ENCODE results near the gene LINGO1. TPM values are rescaled to one million over a fixed set of nuclear protein-coding genes. Genes with fewer than 3 reads are reported as not detected.

The LINGO1 gene
- total RNA-seq, 1 donor from 2014 or later: not detected

GRCh38 chr15:77634266-77634962, 1.7 kb upstream of the LINGO1 start:
- H3K4me3 ChIP-seq (ENCODE audit: low read depth, low read length): no peak overlapping the region
- no peak for FAIRE-seq
- DNase-seq (ENCODE audit: low read depth): peak; percentile 47
- peaks cover 28% of the 10 kb centered on the region for H3K27me3 ChIP-seq (ENCODE audit: control insufficient read depth, insufficient read depth, low read length)
- TF ChIP-seq CTCF (IDR thresholded peaks at IDR 0.05; ENCODE audit: insufficient read depth, low read length, severe bottlenecking): peak; percentile 79
- no peaks in the 10 kb centered on the region for H3K36me3 ChIP-seq (ENCODE audit: control insufficient read depth, insufficient read depth, low read length)

GRCh38 chr15:77633913-77634265, 1.2 kb upstream of the LINGO1 start:
- Histone ChIP-seq H3K4me3 (ENCODE audit: low read depth, low read length) (no peak overlapping the region), H3K36me3 (ENCODE audit: control insufficient read depth, insufficient read depth, low read length) (no peaks in the 10 kb centered on the region), H3K27me3 (ENCODE audit: control insufficient read depth, insufficient read depth, low read length) (peaks cover 30% of the 10 kb centered on the region)
- DNase-seq (ENCODE audit: low read depth) (no peak), FAIRE-seq (no peak)
- TF ChIP-seq CTCF (IDR thresholded peaks at IDR 0.05; ENCODE audit: insufficient read depth, low read length, severe bottlenecking): no peak

- no peak for FAIRE-seq
- Histone ChIP-seq H3K27me3 (ENCODE audit: control insufficient read depth, insufficient read depth, low read length) (peaks cover 30% of the 10 kb centered on the region), H3K36me3 (ENCODE audit: control insufficient read depth, insufficient read depth, low read length) (no peaks in the 10 kb centered on the region), H3K4me3 (ENCODE audit: low read depth, low read length) (peak overlapping the region; percentile 35)
- peak; percentile 100 for TF ChIP-seq CTCF (IDR thresholded peaks at IDR 0.05; ENCODE audit: insufficient read depth, low read length, severe bottlenecking)
- peak; percentile 49 for DNase-seq (ENCODE audit: low read depth)
These were observed 611 bp upstream of the LINGO1 start for GRCh38 chr15:77633134-77633912.

- no peak overlapping the region for H3K4me3 ChIP-seq (ENCODE audit: low read depth, low read length)
- FAIRE-seq (no peak), DNase-seq (ENCODE audit: low read depth) (no peak)
- no peak for TF ChIP-seq CTCF (IDR thresholded peaks at IDR 0.05; ENCODE audit: insufficient read depth, low read length, severe bottlenecking)
- peaks cover 30% of the 10 kb centered on the region for H3K27me3 ChIP-seq (ENCODE audit: control insufficient read depth, insufficient read depth, low read length)
- H3K36me3 ChIP-seq (ENCODE audit: control insufficient read depth, insufficient read depth, low read length): no peaks in the 10 kb centered on the region
These were observed 773 bp downstream of the LINGO1 start for GRCh38 chr15:77631745-77632533.

- no peak for FAIRE-seq
- no peaks in the 10 kb centered on the region for H3K36me3 ChIP-seq (ENCODE audit: control insufficient read depth, insufficient read depth, low read length)
- peaks cover 30% of the 10 kb centered on the region for H3K27me3 ChIP-seq (ENCODE audit: control insufficient read depth, insufficient read depth, low read length)
- peak; percentile 9 for TF ChIP-seq CTCF (IDR thresholded peaks at IDR 0.05; ENCODE audit: insufficient read depth, low read length, severe bottlenecking)
- H3K4me3 ChIP-seq (ENCODE audit: low read depth, low read length): no peak overlapping the region
- DNase-seq (ENCODE audit: low read depth): no peak
These were observed 1.6 kb downstream of the LINGO1 start for GRCh38 chr15:77630956-77631744.

All from bronchial epithelial cell (primary cell).